ENCODE measurements around the gene CADM2. TPM values are rescaled to one million over a fixed set of nuclear protein-coding genes. Genes with fewer than 3 reads are reported as not detected.

The CADM2 gene
- total and polyA plus RNA-seq, 2 experiments from 2014 or later, result 2.9 to 7.8 TPM

DNA sequence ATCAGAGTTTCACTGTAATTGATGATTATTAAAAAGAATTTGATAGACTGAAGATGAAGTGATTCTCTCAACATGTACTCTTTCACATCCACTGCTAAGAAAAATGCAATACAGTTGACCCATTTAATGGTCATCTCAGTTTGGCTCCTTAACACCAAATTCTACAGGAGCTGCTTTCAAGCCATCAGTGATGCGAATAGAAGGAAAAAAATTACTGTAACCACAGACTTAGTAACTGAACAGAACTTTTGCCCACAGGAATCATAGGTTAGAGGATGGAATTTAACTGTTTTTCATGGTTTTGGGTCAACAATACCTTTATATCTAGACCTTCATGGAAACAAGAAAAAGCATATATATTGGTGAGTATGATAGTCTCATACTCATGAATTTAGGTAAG is 633.5 kb downstream of the CADM2 start:
- H3K4me1 ChIP-seq (ENCODE audit: insufficient read depth), result no peaks in the 10 kb centered on the region
- WGBS (ENCODE audit: low lambda C conversion rate, missing lambda C conversion rate), result 97% methylated on average over 1 of the region's 1 CpG
- no peak for DNase-seq (ENCODE audit: low spot score)

DNA sequence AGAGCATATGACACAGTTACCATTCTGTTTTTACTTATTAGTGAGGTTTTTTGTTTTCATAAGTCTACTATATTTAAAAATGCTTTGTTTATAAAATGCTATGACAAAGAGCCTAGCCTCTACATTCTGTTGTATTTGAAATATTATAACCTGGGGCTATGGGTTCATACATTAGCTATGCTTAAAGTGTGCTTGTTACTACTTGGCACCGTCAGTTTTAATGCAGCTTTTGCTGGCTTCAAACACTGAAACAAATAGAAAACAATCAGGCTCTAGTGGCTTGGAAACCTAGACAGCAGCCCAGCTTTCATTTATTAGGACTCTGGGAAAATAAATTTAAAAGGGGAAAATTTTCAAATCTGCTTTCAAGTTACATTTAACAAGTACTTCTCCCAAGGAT is 635.9 kb downstream of the CADM2 start:
- no peaks in the 10 kb centered on the region for H3K9me3 ChIP-seq (ENCODE audit: low read depth)
- H3K27me3 ChIP-seq, result no peaks in the 10 kb centered on the region
- TF ChIP-seq CTCF (IDR thresholded peaks at IDR 0.05; ENCODE audit: poor library complexity) (no peak), EZH2 (IDR thresholded peaks at IDR 0.05; ENCODE audit: borderline replicate concordance) (no peak), EZH2phosphoT487 (IDR thresholded peaks at IDR 0.05; ENCODE audit: low read depth, severe bottlenecking, unreplicated experiment) (no peak)
- H3K27ac ChIP-seq, result no peak overlapping the region
- no peak overlapping the region for H3K4me2 ChIP-seq
- no peaks in the 10 kb centered on the region for H3K9me2 ChIP-seq (replicated peaks; ENCODE audit: insufficient read depth)
- no peak for DNase-seq (ENCODE audit: low spot score)
- H3K4me1 ChIP-seq (ENCODE audit: insufficient read depth), result no peaks in the 10 kb centered on the region
- no peaks in the 10 kb centered on the region for H4K20me1 ChIP-seq (ENCODE audit: insufficient read depth, poor library complexity, severe bottlenecking)
- H3K4me3 ChIP-seq, result no peak overlapping the region
- no peaks in the 10 kb centered on the region for H3K36me3 ChIP-seq (replicated peaks; ENCODE audit: insufficient read depth, low read depth)
- 77% methylated on average over 1 of the region's 1 CpG for WGBS (ENCODE audit: low lambda C conversion rate, missing lambda C conversion rate)
- no peak overlapping the region for H2AFZ ChIP-seq
- no peaks in the 10 kb centered on the region for H3K79me2 ChIP-seq

More for the DNA sequence above, 633.5 kb downstream of the CADM2 start:
- Histone ChIP-seq H2AFZ (no peak overlapping the region), H3K27ac (no peak overlapping the region), H3K4me2 (no peak overlapping the region), H3K4me3 (no peak overlapping the region), H3K9me2 (replicated peaks; ENCODE audit: insufficient read depth) (no peaks in the 10 kb centered on the region), H4K20me1 (ENCODE audit: insufficient read depth, poor library complexity, severe bottlenecking) (no peaks in the 10 kb centered on the region), H3K36me3 (replicated peaks; ENCODE audit: insufficient read depth, low read depth) (no peaks in the 10 kb centered on the region), H3K27me3 (no peaks in the 10 kb centered on the region), H3K79me2 (no peaks in the 10 kb centered on the region), H3K9me3 (ENCODE audit: low read depth) (no peaks in the 10 kb centered on the region)
- TF ChIP-seq CTCF (IDR thresholded peaks at IDR 0.05; ENCODE audit: poor library complexity), result no peak

DNA sequence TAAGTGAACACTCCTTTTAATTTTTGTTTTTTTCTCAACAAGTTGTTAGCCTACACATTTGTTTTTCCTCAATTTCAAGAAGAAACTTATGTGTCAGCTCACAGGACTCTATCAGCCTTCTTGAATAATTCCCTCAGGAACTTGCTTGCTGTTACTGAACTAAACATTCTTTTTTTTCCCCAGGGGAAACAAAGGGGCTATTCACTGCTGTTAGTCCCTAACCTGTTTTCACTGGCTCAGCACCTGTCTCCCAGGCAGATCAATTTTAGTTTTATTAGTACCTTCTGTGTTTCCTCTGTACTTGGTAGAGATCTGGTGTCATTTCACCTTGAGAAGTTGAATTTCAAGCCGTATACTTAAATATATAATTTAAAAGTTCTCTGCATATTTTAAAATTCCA is 644.6 kb downstream of the CADM2 start:
- H3K9me3 ChIP-seq (ENCODE audit: low read depth), result no peaks in the 10 kb centered on the region
- no peaks in the 10 kb centered on the region for H3K4me1 ChIP-seq (ENCODE audit: insufficient read depth)
- TF ChIP-seq CTCF (IDR thresholded peaks at IDR 0.05; ENCODE audit: poor library complexity), result no peak
- no peak for TF ChIP-seq EZH2 (IDR thresholded peaks at IDR 0.05; ENCODE audit: borderline replicate concordance)
- TF ChIP-seq EZH2phosphoT487 (IDR thresholded peaks at IDR 0.05; ENCODE audit: low read depth, severe bottlenecking, unreplicated experiment), result no peak
- H3K79me2 ChIP-seq, result no peaks in the 10 kb centered on the region
- H3K36me3 ChIP-seq (replicated peaks; ENCODE audit: insufficient read depth, low read depth), result no peaks in the 10 kb centered on the region
- no peaks in the 10 kb centered on the region for H3K27me3 ChIP-seq
- no peak overlapping the region for H2AFZ ChIP-seq
- no peak overlapping the region for H3K4me2 ChIP-seq
- no peaks in the 10 kb centered on the region for H4K20me1 ChIP-seq (ENCODE audit: insufficient read depth, poor library complexity, severe bottlenecking)
- no peaks in the 10 kb centered on the region for H3K9me2 ChIP-seq (replicated peaks; ENCODE audit: insufficient read depth)
- H3K4me3 ChIP-seq, result no peak overlapping the region
- H3K27ac ChIP-seq, result no peak overlapping the region
- no peak for DNase-seq (ENCODE audit: low spot score)
- WGBS (ENCODE audit: low lambda C conversion rate, missing lambda C conversion rate), result 74% methylated on average over 1 of the region's 1 CpG

- H3K27ac ChIP-seq, result no peak overlapping the region
- H3K9me3 ChIP-seq (ENCODE audit: low read depth), result no peaks in the 10 kb centered on the region
- TF ChIP-seq CTCF (IDR thresholded peaks at IDR 0.05; ENCODE audit: poor library complexity), result no peak
- TF ChIP-seq EZH2 (IDR thresholded peaks at IDR 0.05; ENCODE audit: borderline replicate concordance), result no peak
- TF ChIP-seq EZH2phosphoT487 (IDR thresholded peaks at IDR 0.05; ENCODE audit: low read depth, severe bottlenecking, unreplicated experiment), result no peak
These were observed 645.9 kb downstream of the CADM2 start for GRCh38 chr3:85604641-85605040.

More at GRCh38 chr3:85604641-85605040, 645.9 kb downstream of the CADM2 start:
- no peak overlapping the region for H2AFZ ChIP-seq
- no peak overlapping the region for H3K4me2 ChIP-seq
- no peaks in the 10 kb centered on the region for H3K4me1 ChIP-seq (ENCODE audit: insufficient read depth)
- no peak overlapping the region for H3K4me3 ChIP-seq
- H4K20me1 ChIP-seq (ENCODE audit: insufficient read depth, poor library complexity, severe bottlenecking), result no peaks in the 10 kb centered on the region
- WGBS (ENCODE audit: low lambda C conversion rate, missing lambda C conversion rate), result 87% methylated on average over 3 of the region's 3 CpGs
- H3K36me3 ChIP-seq (replicated peaks; ENCODE audit: insufficient read depth, low read depth), result no peaks in the 10 kb centered on the region
- H3K27me3 ChIP-seq, result no peaks in the 10 kb centered on the region
- H3K9me2 ChIP-seq (replicated peaks; ENCODE audit: insufficient read depth), result no peaks in the 10 kb centered on the region
- H3K79me2 ChIP-seq, result no peaks in the 10 kb centered on the region
- no peak for DNase-seq (ENCODE audit: low spot score)

Data from hepatocyte (in vitro differentiated cells).